KMS-11 (cell line): Measurements from ENCODE around the gene PRDM15.

Experiments used
- H2AFZ ChIP-seq: fragments of 200-600 bp; sonication (generic); 2 replicates; pipeline ENCODE4 v1.6.1; 2016; ENCODE audit warnings: antibody characterized with exemption, mixed run types, low read depth
- H3K27ac ChIP-seq: fragments of 200-600 bp; sonication (generic); 2 replicates; pipeline ENCODE4 v1.6.1; 2016; ENCODE audit warnings: mild to moderate bottlenecking, mixed run types
- H3K27me3 ChIP-seq: fragments of 200-600 bp; sonication (generic); 2 replicates; pipeline ENCODE4 v1.6.1; 2017; ENCODE audit warnings: mild to moderate bottlenecking, low read depth, mixed run types, moderate library complexity; ENCODE audit not compliant: insufficient read depth
- H3K36me3 ChIP-seq: fragments of 200-600 bp; sonication (generic); 2 replicates; pipeline ENCODE4 v1.6.1; 2017; ENCODE audit warnings: mild to moderate bottlenecking, mixed run types; ENCODE audit not compliant: insufficient read depth
- H3K4me1 ChIP-seq: fragments of 200-600 bp; sonication (generic); 2 replicates; pipeline ENCODE4 v1.6.1; 2016; ENCODE audit warnings: mild to moderate bottlenecking, low read depth, mixed run types; ENCODE audit not compliant: poor library complexity, severe bottlenecking
- H3K4me2 ChIP-seq: fragments of 200-600 bp; sonication (generic); 2 replicates; pipeline ENCODE4 v1.7.0; 2016; ENCODE audit warnings: mild to moderate bottlenecking, mixed run types
- H3K4me3 ChIP-seq: fragments of 200-600 bp; sonication (generic); IDR thresholded peaks from 2 replicates; pipeline ENCODE4 v1.6.1; 2017; ENCODE audit warnings: low read depth, low read length, mixed read lengths; ENCODE audit not compliant: insufficient read depth
- H3K79me2 ChIP-seq: fragments of 200-600 bp; sonication (generic); 2 replicates; pipeline ENCODE4 v1.6.1; 2016; ENCODE audit warnings: low read depth, mixed run types; ENCODE audit not compliant: insufficient read depth
- H3K9ac ChIP-seq: fragments of 200-600 bp; sonication (generic); 2 replicates; pipeline ENCODE4 v1.6.1; 2016; ENCODE audit warnings: mild to moderate bottlenecking, mixed run types
- H4K20me1 ChIP-seq: fragments of 200-600 bp; sonication (generic); 2 replicates; pipeline ENCODE4 v1.6.1; 2016; ENCODE audit warnings: mild to moderate bottlenecking, mixed run types; ENCODE audit not compliant: insufficient read depth
- TF ChIP-seq, protein P1 (sequence below): fragments of 200-600 bp; sonication (generic); conservative IDR thresholded peaks from 2 replicates; pipeline ENCODE4 v1.6.1; 2017; ENCODE audit warnings: low read depth, mild to moderate bottlenecking, antibody characterized with exemption, low read length, moderate library complexity, mixed read lengths

Gene PRDM15

GRCh38 chr21:41828884-41829360 is 50.2 kb downstream of the PRDM15 start:
- Histone ChIP-seq H3K27ac (no peak overlapping the region), H3K79me2 (no peaks in the 10 kb centered on the region), H3K27me3 (no peaks in the 10 kb centered on the region), H3K4me3 (no peak overlapping the region), H4K20me1 (no peaks in the 10 kb centered on the region), H2AFZ (no peak overlapping the region), H3K36me3 (no peaks in the 10 kb centered on the region), H3K4me1 (no peaks in the 10 kb centered on the region), H3K9ac (no peak overlapping the region), H3K4me2 (no peak overlapping the region)
- TF ChIP-seq, protein P1, sequence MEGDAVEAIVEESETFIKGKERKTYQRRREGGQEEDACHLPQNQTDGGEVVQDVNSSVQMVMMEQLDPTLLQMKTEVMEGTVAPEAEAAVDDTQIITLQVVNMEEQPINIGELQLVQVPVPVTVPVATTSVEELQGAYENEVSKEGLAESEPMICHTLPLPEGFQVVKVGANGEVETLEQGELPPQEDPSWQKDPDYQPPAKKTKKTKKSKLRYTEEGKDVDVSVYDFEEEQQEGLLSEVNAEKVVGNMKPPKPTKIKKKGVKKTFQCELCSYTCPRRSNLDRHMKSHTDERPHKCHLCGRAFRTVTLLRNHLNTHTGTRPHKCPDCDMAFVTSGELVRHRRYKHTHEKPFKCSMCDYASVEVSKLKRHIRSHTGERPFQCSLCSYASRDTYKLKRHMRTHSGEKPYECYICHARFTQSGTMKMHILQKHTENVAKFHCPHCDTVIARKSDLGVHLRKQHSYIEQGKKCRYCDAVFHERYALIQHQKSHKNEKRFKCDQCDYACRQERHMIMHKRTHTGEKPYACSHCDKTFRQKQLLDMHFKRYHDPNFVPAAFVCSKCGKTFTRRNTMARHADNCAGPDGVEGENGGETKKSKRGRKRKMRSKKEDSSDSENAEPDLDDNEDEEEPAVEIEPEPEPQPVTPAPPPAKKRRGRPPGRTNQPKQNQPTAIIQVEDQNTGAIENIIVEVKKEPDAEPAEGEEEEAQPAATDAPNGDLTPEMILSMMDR, result no peak

DNA sequence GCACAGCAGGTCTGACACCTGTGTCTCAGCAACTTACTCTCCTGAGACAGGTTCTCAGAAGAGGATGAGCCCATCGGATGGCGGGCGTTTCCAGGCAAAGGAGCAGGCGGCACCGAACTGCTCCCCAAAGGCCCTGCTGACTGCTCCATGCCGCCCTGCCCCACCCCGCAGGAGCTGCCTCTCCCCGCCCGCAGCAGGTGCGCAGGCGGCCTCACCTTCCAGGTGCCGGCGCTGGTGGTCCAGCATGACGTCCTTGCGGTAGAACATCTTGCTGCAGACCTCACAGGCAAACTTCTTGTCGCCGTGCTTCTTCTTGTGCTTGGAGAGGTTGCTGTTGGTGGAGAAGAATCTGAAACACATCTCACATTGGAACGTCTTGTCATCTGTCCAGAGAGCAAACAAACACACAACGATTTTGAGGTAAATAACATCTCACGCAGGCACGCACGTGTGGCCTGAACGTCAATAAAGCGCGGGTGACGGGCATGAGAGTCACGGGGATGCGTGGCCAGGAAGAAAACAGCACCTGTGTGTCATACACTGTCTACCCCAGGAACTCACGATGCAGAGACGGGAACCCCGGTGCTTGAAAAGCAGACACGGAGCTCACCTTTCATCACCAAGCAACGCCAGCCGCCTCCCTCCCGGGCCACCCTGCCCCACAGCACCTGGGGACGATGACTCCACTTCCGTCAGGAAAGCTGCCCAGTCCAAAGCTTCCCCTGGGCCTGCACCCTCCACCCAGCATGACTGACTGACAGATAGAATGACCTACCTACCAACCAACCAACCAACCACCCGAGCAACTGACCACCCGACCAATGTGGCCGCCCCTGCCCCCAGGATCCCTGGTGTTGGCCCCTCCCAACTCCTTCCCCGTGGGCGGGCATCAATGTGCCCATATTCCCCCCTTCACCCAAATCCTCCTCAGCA is 50.9 kb downstream of the PRDM15 start:
- no peak overlapping the region for H2AFZ ChIP-seq
- no peaks in the 10 kb centered on the region for H4K20me1 ChIP-seq
- H3K9ac ChIP-seq, result no peak overlapping the region
- no peaks in the 10 kb centered on the region for H3K36me3 ChIP-seq
- no peak overlapping the region for H3K4me3 ChIP-seq
- no peaks in the 10 kb centered on the region for H3K27me3 ChIP-seq
- no peak overlapping the region for H3K27ac ChIP-seq
- no peaks in the 10 kb centered on the region for H3K4me1 ChIP-seq
- H3K4me2 ChIP-seq, result no peak overlapping the region
- H3K79me2 ChIP-seq, result no peaks in the 10 kb centered on the region
- TF ChIP-seq, protein P1, result no peak

GRCh38 chr21:41825881-41826280 is 53.3 kb downstream of the PRDM15 start:
- Histone ChIP-seq H4K20me1 (no peaks in the 10 kb centered on the region), H3K4me3 (no peak overlapping the region), H2AFZ (no peak overlapping the region), H3K79me2 (no peaks in the 10 kb centered on the region), H3K27ac (no peak overlapping the region), H3K4me2 (no peak overlapping the region), H3K36me3 (no peaks in the 10 kb centered on the region), H3K27me3 (no peaks in the 10 kb centered on the region), H3K9ac (no peak overlapping the region), H3K4me1 (no peaks in the 10 kb centered on the region)
- TF ChIP-seq, protein P1, result no peak

- H3K9ac ChIP-seq, result no peak overlapping the region
- H4K20me1 ChIP-seq, result no peaks in the 10 kb centered on the region
- no peak overlapping the region for H3K4me3 ChIP-seq
- no peaks in the 10 kb centered on the region for H3K4me1 ChIP-seq
- no peaks in the 10 kb centered on the region for H3K36me3 ChIP-seq
- H3K4me2 ChIP-seq, result no peak overlapping the region
- no peaks in the 10 kb centered on the region for H3K27me3 ChIP-seq
- TF ChIP-seq, protein P1, result no peak
- H3K27ac ChIP-seq, result no peak overlapping the region
- no peaks in the 10 kb centered on the region for H3K79me2 ChIP-seq
- H2AFZ ChIP-seq, result no peak overlapping the region
These were observed 53.9 kb downstream of the PRDM15 start for GRCh38 chr21:41825216-41825615.
